Activated CD4-positive, alpha-beta T cell treated with anti-CD3 and anti-CD28 coated beads, Interleukin-2, amount 50 U/mL, for 24 hours (primary cell): Measurements from ENCODE around the gene TICAM1.
"Not testable (repeated sequence)": the region's sequence is repeated elsewhere in the genome, so short reads cannot be mapped to it uniquely, and the experiment has no call there.

Experiments used
- DNase-seq, 2 donors: peaks; one replicate each; pipeline ENCODE4 v3.0.0-alpha.2; 2020; ENCODE audit warnings: low read depth in 1 of 2, low spot score in 1 of 2

Gene TICAM1

GRCh38 chr19:4831304-4831978 lies at the start of gene TICAM1:
TSS of gene TICAM1 (minus strand) at chr19:4831712. CDS start at chr19:4818377, 13,335 bp downstream.
- DNase-seq, result peak; percentile 50 to 77

GRCh38 chr19:4879041-4879440 lies 47.5 kb upstream of the TICAM1 start:
- no peak for DNase-seq

GRCh38 chr19:4878491-4878968 lies 47.0 kb upstream of the TICAM1 start:
- DNase-seq, result no peak

- no peak for DNase-seq
These were observed 46.4 kb upstream of the TICAM1 start for GRCh38 chr19:4877753-4878490.

- no peak for DNase-seq
These were observed 42.4 kb upstream of the TICAM1 start for GRCh38 chr19:4873930-4874329.

GRCh38 chr19:4871711-4872110 lies 40.2 kb upstream of the TICAM1 start:
- DNase-seq, result no peak

- DNase-seq, result no peak
These were observed 38.7 kb upstream of the TICAM1 start for GRCh38 chr19:4870025-4870700.

GRCh38 chr19:4868286-4868834 lies 36.8 kb upstream of the TICAM1 start:
- no peak for DNase-seq

GRCh38 chr19:4867534-4868285 lies 36.2 kb upstream of the TICAM1 start, which contains the start of gene PLIN3:
TSS of gene PLIN3 (minus strand) at chr19:4867667. CDS start at chr19:4861394, 6,273 bp downstream.
- peak; percentile 84 to 85 for DNase-seq

- DNase-seq, result peak in 1 of 2 donors; percentile 15
These were observed 35.3 kb upstream of the TICAM1 start for GRCh38 chr19:4866595-4867424.

GRCh38 chr19:4861147-4861546 lies 29.6 kb upstream of the TICAM1 start:
- DNase-seq, result no peak

- DNase-seq, result no peak
These were observed 28.2 kb upstream of the TICAM1 start for GRCh38 chr19:4859697-4860096.

GRCh38 chr19:4856468-4856867 lies 25.0 kb upstream of the TICAM1 start:
- DNase-seq, result not testable (repeated sequence)

GRCh38 chr19:4853506-4853905 lies 22.0 kb upstream of the TICAM1 start:
- DNase-seq, result not testable (repeated sequence)

- DNase-seq, result no peak
These were observed 21.0 kb upstream of the TICAM1 start for GRCh38 chr19:4852484-4852883.

- peak; percentile 67 for DNase-seq
These were observed 20.2 kb upstream of the TICAM1 start for GRCh38 chr19:4851551-4852290.

GRCh38 chr19:4849019-4849418 lies 17.5 kb upstream of the TICAM1 start:
- DNase-seq, result no peak

GRCh38 chr19:4847190-4847973 lies 15.9 kb upstream of the TICAM1 start:
- no peak for DNase-seq
